Brain pericyte (primary cell): ENCODE data around the gene HYAL3.
A peak's percentile ranks its signal among the peaks of the same experiment; 100 is the strongest.

Experiments
- DNase-seq: peaks from one replicate; pipeline ENCODE4 v3.0.0-alpha.2; 2012; ENCODE audit warnings: low read depth, low spot score

HYAL3 gene

GRCh38 chr3:50298836-50299637 is at the start of gene HYAL3, which contains the start of gene NAA80:
Gene HYAL3, minus strand, starts transcription at chr3:50299405. Its CDS starts 3,803 bp downstream, at chr3:50295602.
Gene NAA80, minus strand, starts transcription at chr3:50299405. Its CDS starts 1,942 bp downstream, at chr3:50297463.
- DNase-seq = peak; percentile 98

GRCh38 chr3:50347187-50347813 is 48.1 kb upstream of the HYAL3 start:
- no peak for DNase-seq

GRCh38 chr3:50345586-50346234 is 46.5 kb upstream of the HYAL3 start, which contains the start of gene ZMYND10:
Gene ZMYND10, minus strand, starts transcription at chr3:50345732. Its CDS starts 153 bp downstream, at chr3:50345579.
- DNase-seq = no peak

GRCh38 chr3:50345008-50345407 is 45.8 kb upstream of the HYAL3 start:
- no peak for DNase-seq

GRCh38 chr3:50342813-50343633 is 43.8 kb upstream of the HYAL3 start:
- no peak for DNase-seq

GRCh38 chr3:50341996-50342650 is 42.9 kb upstream of the HYAL3 start:
- DNase-seq = no peak

- DNase-seq = no peak
Observed at GRCh38 chr3:50341537-50341936, 42.3 kb upstream of the HYAL3 start.

- DNase-seq = no peak
Observed at GRCh38 chr3:50340448-50341329, 41.5 kb upstream of the HYAL3 start, which contains the start of gene RASSF1. Gene RASSF1, minus strand, starts transcription at chr3:50340836. Its CDS starts 31 bp downstream, at chr3:50340805.

GRCh38 chr3:50340147-50340447 is 40.9 kb upstream of the HYAL3 start:
- DNase-seq = no peak

GRCh38 chr3:50339485-50340146 is 40.4 kb upstream of the HYAL3 start:
- DNase-seq = no peak

GRCh38 chr3:50338965-50339364 is 39.8 kb upstream of the HYAL3 start:
- no peak for DNase-seq

- DNase-seq = peak; percentile 97
Observed at GRCh38 chr3:50337175-50337861, 38.1 kb upstream of the HYAL3 start.

- DNase-seq = no peak
Observed at GRCh38 chr3:50336452-50337174, 37.4 kb upstream of the HYAL3 start.

- DNase-seq = no peak
Observed at GRCh38 chr3:50334339-50335075, 35.3 kb upstream of the HYAL3 start.

- no peak for DNase-seq
Observed at GRCh38 chr3:50333744-50334328, 34.6 kb upstream of the HYAL3 start.

GRCh38 chr3:50331364-50331907 is 32.2 kb upstream of the HYAL3 start:
- no peak for DNase-seq

GRCh38 chr3:50330330-50330729 is 31.1 kb upstream of the HYAL3 start:
- no peak for DNase-seq
